Cardiac fibroblast (primary cell): ENCODE data around the gene SLC16A2.
"Not testable (repeated sequence)": the region's sequence is repeated elsewhere in the genome, so short reads cannot be mapped to it uniquely, and the experiment has no call there.

Experiments
- DNase-seq, 2 donors: peaks; one replicate each; pipeline versions ENCODE4 v3.0.0 to v3.0.0-alpha.2; 2010; ENCODE audit warnings: low read depth in 2 of 2
- H3K4me3 ChIP-seq, 2 donors: replicated peaks in 1 of 2; 1 replicate in 1 of 2; 2 replicates in 1 of 2; pipeline ENCODE4 v1.5.1; 2011; ENCODE audit warnings: low read depth in 2 of 2, low read length in 2 of 2, mild to moderate bottlenecking in 2 of 2, moderate library complexity in 1 of 2
- TF ChIP-seq, protein P1 (sequence below): IDR thresholded peaks from one replicate; pipeline ENCODE4 v1.5.1; 2011; ENCODE audit warnings: low read depth, mild to moderate bottlenecking, low read length, inconsistent platforms

Gene SLC16A2

DNA sequence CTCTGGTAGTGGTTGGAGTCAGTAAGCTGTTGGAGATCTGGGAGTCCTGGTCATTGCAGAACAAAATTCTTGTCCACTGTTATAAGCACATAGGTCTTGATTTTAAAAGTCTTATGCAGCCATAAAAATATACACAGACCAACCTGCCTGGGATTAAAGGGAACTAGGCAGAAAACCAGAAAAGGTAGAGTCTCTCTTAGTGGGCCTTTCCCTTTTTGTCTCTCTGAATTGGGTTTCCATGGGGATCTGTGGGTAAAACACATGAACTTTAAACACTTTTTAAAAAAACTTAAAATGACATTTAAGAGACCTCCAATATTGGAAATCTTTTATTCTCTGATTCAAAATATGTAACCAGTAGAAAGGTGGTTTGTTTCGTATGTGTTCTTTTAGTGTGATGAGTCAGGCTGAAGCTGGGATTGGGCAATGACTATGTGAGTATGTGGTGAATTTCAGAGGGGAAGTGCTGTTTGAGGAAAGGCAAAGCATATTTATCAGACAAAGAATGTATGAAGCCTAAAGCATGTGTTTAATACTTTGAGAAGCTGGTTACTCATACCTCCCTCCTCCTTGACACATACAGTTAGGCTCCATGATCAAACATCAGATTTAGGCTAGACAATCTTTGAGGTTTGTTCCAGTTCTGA, 29.6 kb downstream of the SLC16A2 start:
- peak; percentile 84 to 92 for DNase-seq
- TF ChIP-seq, protein P1, sequence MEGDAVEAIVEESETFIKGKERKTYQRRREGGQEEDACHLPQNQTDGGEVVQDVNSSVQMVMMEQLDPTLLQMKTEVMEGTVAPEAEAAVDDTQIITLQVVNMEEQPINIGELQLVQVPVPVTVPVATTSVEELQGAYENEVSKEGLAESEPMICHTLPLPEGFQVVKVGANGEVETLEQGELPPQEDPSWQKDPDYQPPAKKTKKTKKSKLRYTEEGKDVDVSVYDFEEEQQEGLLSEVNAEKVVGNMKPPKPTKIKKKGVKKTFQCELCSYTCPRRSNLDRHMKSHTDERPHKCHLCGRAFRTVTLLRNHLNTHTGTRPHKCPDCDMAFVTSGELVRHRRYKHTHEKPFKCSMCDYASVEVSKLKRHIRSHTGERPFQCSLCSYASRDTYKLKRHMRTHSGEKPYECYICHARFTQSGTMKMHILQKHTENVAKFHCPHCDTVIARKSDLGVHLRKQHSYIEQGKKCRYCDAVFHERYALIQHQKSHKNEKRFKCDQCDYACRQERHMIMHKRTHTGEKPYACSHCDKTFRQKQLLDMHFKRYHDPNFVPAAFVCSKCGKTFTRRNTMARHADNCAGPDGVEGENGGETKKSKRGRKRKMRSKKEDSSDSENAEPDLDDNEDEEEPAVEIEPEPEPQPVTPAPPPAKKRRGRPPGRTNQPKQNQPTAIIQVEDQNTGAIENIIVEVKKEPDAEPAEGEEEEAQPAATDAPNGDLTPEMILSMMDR: no peak
- no peak overlapping the region for H3K4me3 ChIP-seq

GRCh38 chrX:74451450-74452198, 30.3 kb downstream of the SLC16A2 start:
- no peak for DNase-seq
- H3K4me3 ChIP-seq: no peak overlapping the region
- TF ChIP-seq, protein P1: no peak

DNA sequence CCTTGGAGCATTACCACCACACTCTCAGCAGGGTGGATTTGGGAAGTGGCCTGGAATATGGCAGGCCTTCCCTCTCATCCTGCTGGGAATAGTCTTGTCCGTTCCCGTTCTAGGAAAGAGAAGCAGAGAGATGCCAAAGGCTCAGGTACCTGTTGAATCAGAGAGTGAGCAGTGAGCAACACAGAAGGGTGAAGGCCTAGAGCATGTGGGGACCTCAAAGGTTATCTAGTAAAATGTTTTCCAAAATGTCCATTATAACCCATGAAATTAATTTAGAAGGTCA, 30.8 kb downstream of the SLC16A2 start:
- no peak for DNase-seq
- TF ChIP-seq, protein P1: no peak
- H3K4me3 ChIP-seq: no peak overlapping the region

- TF ChIP-seq, protein P1: no peak
- DNase-seq: no peak
These were observed 31.9 kb downstream of the SLC16A2 start for GRCh38 chrX:74453178-74453577.

DNA sequence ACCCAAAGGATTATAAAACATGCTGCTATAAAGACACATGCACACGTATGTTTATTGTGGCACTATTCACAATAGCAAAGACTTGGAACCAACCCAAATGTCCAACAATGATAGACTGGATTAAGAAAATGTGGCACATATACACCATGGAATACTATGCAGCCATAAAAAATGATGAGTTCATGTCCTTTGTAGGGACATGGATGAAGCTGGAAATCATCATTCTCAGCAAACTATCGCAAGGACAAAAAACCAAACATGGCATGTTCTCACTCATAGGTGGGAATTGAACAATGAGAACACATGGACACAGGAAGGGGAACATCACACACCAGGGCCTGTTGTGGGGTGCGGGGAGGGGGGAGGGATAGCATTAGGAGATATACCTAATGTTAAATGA, 32.9 kb downstream of the SLC16A2 start:
- DNase-seq, H3K4me3 ChIP-seq: not testable (repeated sequence)

More at GRCh38 chrX:74453178-74453577, 31.9 kb downstream of the SLC16A2 start:
- no peak overlapping the region for H3K4me3 ChIP-seq

DNA sequence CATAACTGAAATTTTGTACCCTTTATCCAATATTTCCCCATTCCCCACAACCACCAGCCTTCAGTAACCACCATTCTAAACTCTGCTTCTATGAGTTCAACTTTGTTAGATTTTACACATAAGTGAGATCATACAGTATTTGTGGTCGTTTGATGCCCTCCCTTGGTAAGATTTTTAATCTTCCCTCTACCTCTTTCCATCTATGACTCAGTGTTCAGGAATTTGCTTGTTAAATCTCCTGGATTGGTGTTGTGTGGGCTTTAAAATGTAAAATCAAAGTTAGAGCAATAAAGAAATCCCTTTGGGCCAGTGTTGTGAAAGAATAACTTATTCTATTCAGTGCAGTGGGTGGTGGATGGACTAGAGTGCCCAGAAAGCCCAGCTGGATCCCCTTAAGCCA, 37.4 kb downstream of the SLC16A2 start:
- DNase-seq: peak; percentile 69 to 74
- H3K4me3 ChIP-seq: no peak overlapping the region
- TF ChIP-seq, protein P1: no peak

DNA sequence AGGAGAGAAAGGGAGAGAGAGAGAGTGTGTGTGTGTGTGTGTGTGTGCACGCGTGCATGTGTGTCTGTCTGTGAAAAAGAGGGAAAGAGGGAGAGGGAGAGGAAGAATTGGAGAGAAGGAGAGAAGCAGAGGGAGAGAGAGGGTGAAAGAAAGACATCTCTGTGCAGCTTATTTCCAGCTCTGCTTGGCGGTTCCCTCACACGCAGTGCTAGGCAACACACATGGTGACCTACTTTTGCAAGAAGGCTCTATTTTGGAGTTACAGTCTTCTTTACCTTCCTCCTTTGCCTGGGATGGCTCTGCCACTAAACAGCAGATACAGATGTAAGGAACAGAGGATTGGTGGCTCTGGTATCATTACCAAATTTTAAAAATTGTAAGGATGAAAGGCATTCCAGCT, 40.1 kb downstream of the SLC16A2 start:
- TF ChIP-seq, protein P1: no peak
- H3K4me3 ChIP-seq: no peak overlapping the region
- DNase-seq: no peak
